ENCODE measurements around the gene MAFB.
"Not testable (repeated sequence)": the region's sequence is repeated elsewhere in the genome, so short reads cannot be mapped to it uniquely, and the experiment has no call there.

The MAFB gene

DNA sequence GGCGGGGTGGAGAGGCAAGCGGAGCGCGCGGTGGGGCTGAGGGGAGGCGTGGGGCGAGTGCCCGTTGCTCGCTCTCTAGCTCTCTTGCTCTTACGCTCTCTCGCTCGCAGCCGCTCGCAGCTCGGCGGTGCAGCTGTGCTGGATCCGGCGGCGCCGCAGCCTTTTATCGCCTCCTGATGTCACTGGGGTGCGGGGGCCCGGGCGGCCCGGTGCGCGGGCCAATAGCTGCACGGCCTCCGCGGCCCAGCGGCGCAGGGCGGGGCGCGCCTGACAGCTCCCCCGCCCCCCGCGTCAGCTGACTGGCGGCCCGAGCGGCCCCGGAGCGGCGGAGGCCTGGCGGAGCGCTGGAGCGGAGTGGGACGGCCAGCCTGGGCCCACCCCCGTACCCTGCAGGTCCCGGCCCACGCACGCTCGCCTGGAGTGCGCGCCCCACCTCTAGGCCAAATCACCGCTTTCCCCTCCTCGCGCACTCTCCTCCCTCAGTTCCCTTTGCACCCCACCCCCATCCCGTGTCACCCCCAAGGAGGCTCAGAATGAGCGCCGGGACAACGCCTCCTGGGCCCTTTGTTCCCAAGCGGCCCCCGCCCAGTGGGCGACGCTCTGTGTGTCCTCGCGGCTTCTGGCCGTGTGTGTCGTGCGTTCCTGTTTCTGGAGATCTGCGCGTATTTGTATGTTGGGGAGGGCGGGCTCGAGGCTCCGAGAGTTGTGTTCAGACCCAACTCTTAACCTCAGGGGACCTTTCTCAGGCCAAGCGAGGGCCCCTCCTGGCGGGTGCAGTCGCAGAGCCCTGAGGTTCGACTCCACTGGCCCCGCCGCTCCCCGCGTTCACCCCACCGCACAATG is at the start of gene MAFB:
Gene MAFB, minus strand, starts transcription at position 137 of the 843 bp plus-strand sequence. CDS start 386 bp downstream, outside the sequence.
- peak; percentile 46 for DNase-seq (ENCODE audit: low read depth)

- not testable (repeated sequence) for DNase-seq (ENCODE audit: low read depth)
These were observed 47.4 kb upstream of the MAFB start for GRCh38 chr20:40736468-40736867.

GRCh38 chr20:40728996-40729395 is 40.0 kb upstream of the MAFB start:
- DNase-seq (ENCODE audit: low read depth), result no peak

DNA sequence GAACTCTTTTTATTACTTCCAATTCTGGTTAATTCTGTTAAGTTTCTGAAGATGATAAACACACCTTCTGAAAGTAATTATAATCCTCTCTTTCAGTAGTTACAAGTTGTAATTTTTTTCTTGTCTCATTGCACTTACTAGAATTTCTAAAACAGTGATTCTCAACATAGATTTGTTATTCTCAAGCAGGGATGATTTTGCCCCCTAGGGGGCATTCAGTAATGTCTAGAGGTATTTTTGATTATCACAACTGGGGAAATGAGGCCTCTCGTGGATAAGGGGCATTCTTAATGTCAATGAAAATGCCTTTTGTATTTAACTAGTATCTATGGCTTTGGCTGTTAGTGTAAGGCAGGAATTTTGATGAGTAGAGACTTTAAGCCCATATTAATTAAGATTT is 39.4 kb upstream of the MAFB start:
- no peak for DNase-seq (ENCODE audit: low read depth)

DNA sequence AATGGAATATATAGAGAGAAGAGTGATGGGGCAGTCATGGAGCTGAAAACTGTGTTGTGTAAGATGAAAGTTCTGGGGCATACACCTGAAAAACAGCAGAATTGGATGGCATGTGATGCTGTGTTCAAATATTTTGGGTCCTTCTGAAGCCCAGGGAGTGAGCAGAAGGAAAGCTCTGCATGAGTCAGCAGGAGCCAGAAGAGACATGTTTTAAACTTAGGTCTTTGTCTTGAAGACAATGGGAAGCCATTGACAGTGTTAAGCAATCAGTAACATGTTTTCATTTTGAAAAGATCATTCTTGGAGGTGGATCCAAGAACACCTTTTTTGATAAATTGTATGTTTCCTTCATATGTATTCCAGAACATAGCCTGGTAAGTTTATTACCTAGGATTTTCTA is 38.9 kb upstream of the MAFB start:
- no peak for DNase-seq (ENCODE audit: low read depth)

GRCh38 chr20:40726776-40727175 is 37.7 kb upstream of the MAFB start:
- DNase-seq (ENCODE audit: low read depth), result no peak

GRCh38 chr20:40724566-40724965 is 35.5 kb upstream of the MAFB start:
- no peak for DNase-seq (ENCODE audit: low read depth)

GRCh38 chr20:40720826-40721225 is 31.8 kb upstream of the MAFB start:
- no peak for DNase-seq (ENCODE audit: low read depth)

GRCh38 chr20:40720099-40720498 is 31.1 kb upstream of the MAFB start:
- no peak for DNase-seq (ENCODE audit: low read depth)

DNA sequence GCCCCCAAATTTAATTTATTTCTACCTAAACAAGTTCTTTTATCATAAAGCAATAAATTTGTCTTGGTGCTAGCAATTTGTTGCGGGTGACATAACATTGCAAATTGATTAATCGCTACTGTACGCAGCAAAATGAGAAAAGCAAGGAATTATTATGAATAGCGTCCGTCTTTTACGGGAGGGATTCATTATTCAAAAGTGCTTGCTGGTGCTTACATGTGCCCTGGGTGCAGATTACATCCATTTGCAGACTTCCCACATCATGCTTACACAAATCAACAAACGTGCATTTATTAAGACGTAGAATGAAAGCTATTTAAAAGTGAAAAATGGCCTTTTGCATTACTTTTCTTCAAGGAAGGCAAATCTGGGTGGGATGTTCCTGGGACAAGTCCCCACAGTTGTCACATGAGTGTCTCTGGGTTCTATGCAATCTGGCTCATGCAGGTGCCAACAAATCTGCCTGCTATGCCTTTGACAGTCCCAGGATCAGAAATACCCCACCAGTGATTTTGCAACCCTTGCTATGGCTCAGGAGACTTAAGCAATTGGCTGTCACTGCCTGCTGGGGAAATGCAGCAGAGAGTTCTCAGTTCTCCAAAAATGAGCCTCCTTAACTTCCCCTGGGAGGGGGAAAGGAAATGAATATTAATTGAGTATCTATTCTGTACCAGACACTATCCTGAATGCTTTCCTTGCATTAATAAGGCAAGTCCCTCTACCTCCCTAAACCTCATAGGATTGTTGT is 30.1 kb upstream of the MAFB start:
- no peak for DNase-seq (ENCODE audit: low read depth)

DNA sequence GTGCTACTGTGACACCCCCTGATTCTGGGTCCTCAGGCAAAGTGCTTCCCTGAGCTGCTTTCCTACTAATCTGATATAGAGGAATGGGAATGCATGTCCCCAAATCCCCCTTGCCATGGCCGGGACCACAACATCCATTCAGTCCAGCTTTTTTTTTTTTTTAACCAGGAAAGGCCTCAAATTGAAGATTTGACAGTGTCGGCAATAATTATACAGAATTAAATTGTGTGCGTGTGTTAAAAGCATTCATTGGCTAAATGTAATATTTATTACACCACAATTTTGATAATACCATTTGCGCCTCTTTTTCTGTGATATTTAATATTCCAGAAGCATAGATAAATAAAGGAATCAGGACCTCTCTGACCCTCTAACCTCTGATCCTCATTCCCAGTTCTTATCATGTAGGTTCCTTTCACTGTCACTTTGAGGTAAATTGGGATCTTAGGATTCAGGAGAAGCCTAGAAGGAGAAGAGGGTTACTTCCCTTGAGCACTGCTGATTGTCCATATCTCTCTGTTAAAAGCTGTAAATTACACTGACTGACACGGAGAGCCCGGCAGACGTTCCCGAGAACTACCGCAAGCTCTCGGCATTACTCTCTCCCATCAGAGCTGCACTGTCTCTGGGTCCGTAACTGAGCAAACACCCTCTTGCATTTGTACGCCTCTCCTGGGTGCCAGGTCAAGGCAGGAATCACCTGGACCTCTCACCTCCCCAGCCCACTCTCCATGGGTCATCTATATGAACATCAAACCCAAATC is 29.4 kb upstream of the MAFB start:
- DNase-seq (ENCODE audit: low read depth), result no peak

DNA sequence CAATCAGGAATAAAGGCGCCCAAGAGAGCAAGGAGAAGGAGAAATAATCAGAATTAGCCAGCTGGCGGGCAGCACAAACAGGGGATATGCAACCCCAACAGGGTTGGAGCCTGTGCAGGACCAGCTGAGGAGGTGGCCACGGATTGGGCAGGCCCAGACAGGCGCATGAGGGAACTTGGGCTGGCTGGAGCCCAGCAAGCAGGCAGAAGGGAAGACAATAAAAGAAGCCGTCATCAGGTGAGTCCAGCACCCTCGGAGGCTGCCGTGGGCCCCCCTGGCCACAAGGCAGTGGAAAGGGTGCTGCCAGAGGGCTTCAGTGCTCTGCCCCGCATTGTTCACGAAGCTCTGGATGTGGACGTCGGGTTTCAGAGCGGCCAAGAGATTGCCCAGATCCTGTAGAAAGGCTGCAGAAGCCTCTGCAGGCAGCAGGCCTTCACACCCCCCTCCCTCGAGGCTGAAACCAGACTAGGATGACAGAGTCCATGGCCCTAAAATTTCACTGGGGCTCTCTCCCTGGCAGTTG is 28.4 kb upstream of the MAFB start:
- no peak for DNase-seq (ENCODE audit: low read depth)

DNA sequence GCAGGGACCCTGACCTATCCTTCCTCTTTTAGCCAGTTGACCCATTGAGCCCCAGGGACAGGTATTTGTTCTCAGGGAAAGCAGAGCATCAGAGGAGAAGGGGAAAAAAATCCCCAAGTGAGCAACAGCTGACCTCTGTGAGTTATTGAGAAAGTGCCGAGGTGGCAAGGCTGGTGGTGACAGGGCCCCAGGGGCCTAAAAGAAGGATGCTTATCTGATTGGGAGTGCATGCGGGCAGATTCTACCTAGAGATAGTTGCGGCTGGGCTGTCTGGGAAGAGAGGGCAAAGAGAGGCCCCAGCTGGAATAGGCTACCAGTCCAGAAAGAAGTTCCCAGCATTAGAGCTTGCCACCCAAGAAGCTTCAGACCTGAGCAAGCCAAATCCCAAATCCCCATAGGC is 26.5 kb upstream of the MAFB start:
- no peak for DNase-seq (ENCODE audit: low read depth)

DNA sequence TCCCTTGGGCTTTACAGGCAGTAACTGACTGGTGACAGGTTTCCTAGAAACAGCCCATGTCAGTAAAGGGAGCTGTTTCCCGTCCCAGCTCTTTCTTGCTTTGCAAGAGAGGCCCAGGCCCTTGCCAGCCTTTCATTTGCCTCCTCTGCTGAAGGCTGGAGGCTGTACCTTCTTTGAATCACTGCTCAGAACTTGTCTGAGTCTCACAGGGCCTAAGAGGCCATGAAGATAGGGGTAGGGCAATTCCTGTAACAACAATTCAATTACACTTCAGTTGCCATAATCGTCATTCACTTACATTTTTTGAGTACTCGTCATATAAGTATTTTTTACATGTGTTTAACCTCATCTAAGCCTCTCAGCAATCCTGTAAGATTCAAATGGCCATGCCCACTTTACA is 25.9 kb upstream of the MAFB start:
- DNase-seq (ENCODE audit: low read depth), result no peak

DNA sequence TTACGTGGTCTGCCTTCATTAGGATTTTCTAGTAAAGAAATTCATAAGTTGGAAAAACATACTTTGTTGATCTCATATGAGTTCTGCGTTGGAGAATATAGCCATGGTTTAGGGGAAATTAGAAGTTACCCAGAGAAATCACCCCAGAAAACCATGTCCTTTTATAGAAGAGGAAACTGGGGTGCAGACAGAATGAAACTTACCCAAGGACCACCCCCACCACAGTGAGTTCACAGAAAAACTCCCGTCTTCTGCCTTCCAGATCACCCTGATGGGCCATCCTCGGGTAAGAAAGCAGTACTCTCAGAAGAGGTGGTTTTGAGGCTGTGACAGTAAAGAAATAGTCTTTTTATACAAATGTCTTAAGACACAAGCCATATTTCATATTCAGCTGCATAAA is 25.1 kb upstream of the MAFB start:
- no peak for DNase-seq (ENCODE audit: low read depth)

GRCh38 chr20:40713508-40713907 is 24.5 kb upstream of the MAFB start:
- DNase-seq (ENCODE audit: low read depth), result no peak

DNA sequence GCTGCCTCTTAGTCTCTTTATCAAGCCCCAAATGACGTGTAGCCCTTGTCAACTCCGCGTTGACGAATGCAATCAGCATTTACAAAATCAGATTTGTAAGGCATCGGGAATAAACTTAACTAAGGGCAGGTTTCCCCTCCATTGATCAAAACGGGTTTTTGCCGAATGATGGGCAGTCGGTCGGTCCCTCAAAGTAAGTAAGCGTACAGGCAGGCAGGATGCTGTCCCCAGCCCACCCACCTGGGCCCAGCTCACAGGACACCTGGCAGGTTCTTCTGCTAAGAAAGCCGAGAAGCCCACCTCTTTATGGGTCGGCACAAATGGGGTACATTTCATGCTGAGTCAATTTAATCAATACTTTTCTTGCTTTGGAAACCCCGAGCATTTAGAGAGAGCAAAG is 22.0 kb upstream of the MAFB start:
- DNase-seq (ENCODE audit: low read depth), result no peak

DNA sequence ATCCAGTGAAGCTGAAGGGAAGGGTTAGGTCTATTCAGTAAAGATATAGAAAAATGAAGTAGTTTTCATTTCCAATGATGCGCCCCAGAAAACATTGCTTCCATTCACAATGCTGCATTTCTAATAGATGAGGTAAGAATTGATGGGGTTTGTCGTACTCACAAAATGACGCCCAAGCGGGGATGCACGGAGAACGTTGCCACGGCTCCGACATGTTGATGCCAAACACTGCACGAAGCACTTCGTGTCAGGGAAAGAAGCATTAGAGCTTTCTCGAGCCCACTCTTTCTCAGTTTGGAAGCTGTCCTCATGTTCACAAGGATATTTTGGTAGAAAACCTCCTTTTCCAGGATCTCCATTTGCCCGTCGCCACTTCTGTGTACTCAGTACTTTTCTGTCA is 21.6 kb upstream of the MAFB start:
- no peak for DNase-seq (ENCODE audit: low read depth)

DNA sequence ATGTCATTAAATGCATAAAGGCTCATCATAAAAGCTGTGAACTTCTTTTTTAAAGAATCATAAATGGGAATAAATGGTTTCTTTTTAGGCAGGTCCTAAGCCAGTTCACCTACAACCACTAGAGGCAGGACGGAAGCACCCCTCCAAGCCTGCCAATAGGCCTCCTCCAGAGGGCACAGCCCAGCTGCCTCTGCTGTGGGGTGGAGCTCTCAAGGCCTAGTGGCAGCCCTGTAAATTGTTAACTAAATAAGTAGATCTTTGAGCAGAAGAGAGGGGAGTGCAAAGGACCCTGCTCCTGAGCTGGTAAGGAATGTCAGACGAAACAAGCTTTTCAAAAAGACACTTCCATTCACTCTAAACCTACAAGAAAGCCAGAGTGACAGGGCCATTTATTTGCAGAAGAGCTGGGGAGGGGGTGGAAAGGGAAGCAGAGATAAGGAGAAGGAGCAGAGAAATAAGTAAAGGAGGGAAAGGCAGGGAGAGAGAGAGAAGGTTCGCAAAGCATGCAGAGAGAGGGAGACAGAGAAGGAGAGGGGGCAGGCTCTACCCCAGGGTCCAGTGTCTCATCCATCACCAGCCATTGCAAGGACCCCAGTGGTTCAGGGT is 18.0 kb upstream of the MAFB start:
- no peak for DNase-seq (ENCODE audit: low read depth)

DNA sequence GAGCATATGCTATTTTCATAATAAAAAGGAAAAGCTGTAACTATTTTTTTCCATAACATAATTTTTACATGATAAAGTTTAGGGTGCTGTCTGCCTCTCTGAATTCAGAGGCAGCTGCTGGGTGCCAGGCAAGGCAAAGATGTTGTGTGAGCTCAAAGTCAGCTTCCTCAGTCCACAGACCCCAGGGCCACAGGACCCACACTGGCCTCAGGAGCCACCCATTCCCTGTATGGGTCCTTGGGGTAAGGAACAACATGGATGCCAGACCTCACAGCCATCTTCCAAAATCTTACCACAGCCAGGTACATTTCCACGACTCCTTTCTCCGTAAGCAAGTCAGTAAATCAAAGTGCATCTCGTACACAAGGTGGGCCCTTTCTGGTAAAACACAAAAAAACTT is 16.4 kb upstream of the MAFB start:
- no peak for DNase-seq (ENCODE audit: low read depth)

DNA sequence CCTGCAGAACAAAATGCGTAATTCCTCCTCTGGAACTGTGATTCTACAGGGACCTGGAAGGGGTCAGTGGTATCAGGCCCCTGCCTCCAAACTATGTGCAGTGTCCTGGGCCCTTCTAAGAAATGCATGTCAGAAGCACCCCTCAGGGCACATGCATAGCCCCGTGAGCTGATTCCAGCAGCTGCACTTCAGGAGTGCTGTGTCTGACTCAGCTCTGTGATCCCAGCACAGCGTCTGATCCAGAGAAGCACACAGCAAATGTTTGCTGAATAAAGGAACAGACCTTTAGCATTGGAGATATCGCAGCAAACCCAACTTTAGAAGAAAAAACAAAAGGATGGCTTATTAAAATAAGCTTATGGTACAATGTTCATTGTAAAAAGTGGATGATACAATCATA is 15.8 kb upstream of the MAFB start:
- DNase-seq (ENCODE audit: low read depth), result no peak

GRCh38 chr20:40703975-40704530 is 15.0 kb upstream of the MAFB start:
- no peak for DNase-seq (ENCODE audit: low read depth)

All from GM04503 (cell line).